LHCN-M2 (cell line): ENCODE results near the gene NOTO. TPM values are rescaled to one million over a fixed set of nuclear protein-coding genes. Genes with fewer than 3 reads are reported as not detected.

ENCODE experiments used
- DNase-seq: peaks from one replicate; pipeline ENCODE4 v3.0.0-alpha.2; 2012; ENCODE audit warnings: low read depth
- total RNA-seq: library from RNA; depleted of rRNA; stranded (reverse); fragments of >200 nt; gene quantifications from 2 replicates; pipeline ENCODE4 v1.2.3, GENCODE V29; 2014

Gene NOTO
- total RNA-seq, 1 experiment from 2014 or later: not detected

- peak; percentile 92 for DNase-seq
Measured at GRCh38 chr2:73233932-73234832, 31.8 kb downstream of the NOTO start, which contains the start of gene CCT7. Gene CCT7 (plus strand): TSS chr2:73234308. CDS start chr2:73234379, 71 bp downstream.

- no peak for DNase-seq
Measured at GRCh38 chr2:73235315-73236028, 33.1 kb downstream of the NOTO start.

- DNase-seq: no peak
Measured at GRCh38 chr2:73237168-73237567, 34.8 kb downstream of the NOTO start.

GRCh38 chr2:73238149-73238548, 35.8 kb downstream of the NOTO start:
- DNase-seq: no peak

DNA sequence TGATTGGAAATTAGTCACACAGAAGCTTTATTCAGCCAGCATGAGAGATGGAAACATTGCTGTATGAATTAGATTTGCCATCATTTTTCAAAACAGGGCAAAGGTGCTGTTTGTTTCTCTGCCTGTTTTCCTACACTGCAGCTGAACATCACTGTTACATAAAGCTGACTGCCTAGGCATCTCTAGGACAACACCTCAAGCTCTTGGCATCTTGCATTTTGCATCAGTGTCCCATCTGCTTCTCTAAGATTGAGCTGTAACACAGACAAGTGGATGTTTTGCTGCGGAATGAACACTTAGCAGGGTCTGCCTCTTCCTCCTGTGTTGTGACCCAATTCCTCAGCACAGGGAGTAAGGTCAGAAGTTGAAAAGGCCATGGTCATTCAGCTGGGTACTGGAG, 36.6 kb downstream of the NOTO start:
- no peak for DNase-seq

GRCh38 chr2:73239776-73240175, 37.4 kb downstream of the NOTO start:
- peak; percentile 18 for DNase-seq

DNA sequence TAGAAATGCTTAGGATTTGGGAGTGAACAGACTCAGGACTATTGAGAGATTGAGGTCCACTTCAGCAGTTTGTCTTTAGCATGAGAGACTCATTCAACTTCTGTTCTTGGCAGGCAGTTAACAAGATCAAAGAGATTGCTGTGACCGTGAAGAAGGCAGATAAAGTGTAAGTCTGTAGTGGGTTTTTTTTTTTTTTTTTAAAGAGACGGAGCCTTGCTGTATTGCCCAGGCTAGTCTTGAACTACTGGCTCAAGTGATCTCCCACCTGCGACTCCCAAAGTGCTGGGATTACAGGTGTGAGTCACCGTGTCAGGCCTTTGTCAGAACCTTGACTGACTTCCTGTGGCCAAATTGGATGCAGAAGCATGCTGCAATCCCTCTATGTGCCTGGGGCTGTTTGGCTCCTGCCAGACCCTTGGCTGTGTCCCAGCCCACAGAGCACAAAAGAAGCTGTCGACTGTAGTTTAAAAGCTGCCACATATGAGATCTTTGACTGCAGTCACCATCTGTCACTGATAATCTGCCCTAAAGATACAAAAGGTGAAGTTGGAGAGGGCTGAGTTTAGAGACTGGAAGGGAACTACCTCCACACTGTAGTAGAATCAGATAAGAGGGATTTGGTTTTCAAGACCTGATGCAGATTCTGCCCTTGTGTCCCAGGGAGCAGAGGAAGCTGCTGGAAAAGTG, 41.7 kb downstream of the NOTO start:
- no peak for DNase-seq

DNA sequence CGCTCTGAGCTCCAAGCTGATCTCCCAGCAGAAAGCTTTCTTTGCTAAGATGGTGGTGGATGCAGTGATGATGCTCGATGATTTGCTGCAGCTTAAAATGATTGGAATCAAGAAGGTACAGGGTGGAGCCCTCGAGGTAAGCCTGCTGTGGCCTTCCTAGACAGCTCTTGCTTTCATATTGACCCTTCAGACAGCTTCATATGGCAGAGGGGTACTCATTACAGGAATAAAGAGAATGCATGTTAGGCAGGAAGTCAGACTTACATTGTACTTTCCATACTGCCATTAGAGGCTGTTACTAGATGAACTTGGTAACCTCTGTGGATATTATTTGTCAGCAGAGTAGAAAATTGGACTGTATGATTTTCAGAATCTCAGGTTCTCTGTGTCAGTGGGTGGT, 42.2 kb downstream of the NOTO start:
- DNase-seq: no peak

DNA sequence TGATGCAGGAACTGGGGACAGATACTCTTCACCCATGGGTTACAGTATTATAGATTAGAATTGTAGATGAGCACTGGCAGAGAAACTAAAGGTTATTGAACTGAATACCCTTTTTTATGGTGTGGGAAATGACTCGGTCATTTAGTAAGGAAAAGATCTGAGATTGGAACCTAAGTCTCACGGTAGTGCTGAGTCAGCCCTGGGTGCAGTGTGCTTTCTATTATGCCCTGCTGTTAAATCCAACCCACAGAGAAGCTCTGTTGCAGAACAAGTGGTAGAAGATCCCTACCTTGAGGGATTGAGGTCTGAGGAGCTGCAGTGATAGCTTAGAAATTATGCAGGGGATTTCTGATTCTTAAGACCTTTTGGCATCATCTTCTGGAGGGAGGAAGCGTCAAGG, 44.5 kb downstream of the NOTO start:
- no peak for DNase-seq

DNA sequence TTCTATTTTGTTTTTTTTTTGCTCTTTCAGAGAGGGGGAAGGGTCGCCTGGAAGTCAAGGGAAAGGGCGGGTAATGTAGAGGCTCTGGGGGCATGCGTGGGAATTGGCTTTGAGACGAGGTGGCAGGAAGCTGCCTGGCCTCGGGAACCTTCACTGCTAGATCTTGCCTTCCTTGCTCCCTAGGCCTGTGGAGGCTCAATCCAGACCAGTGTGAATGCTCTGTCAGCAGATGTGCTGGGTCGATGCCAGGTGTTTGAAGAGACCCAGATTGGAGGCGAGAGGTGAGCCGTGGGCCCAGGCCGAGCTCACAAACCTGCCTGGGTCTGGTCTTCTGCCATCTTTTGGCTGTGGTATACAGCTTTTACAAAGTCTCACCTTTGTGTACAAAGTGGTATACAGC, 47.3 kb downstream of the NOTO start:
- no peak for DNase-seq

- peak; percentile 24 for DNase-seq
Measured at GRCh38 chr2:73250872-73251846, 48.8 kb downstream of the NOTO start.

- no peak for DNase-seq
Measured at GRCh38 chr2:73252238-73253027, 50.1 kb downstream of the NOTO start.

GRCh38 chr2:73253400-73253799, 51.0 kb downstream of the NOTO start:
- DNase-seq: no peak

DNA sequence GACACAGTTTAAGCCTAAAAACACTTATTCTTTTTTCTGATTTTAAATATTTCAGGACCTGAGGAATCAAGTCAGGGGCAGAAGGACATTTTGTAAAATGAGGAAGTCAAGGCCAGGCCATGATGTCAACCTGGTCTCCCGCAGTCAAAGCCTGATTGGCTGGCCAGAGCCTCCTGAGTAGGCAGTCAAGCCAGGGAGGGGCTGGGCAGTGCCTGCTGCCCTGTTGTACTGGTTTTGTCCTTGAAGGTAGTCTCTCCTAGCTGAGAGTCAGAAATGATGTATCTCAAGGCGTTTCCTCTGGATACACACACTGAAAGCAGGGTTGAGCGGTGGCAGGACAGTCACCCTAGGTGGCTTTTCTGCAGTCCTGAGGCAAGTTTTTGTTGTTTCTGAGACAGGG, 51.5 kb downstream of the NOTO start:
- DNase-seq: no peak

GRCh38 chr2:73254343-73255006, 52.1 kb downstream of the NOTO start:
- no peak for DNase-seq

DNA sequence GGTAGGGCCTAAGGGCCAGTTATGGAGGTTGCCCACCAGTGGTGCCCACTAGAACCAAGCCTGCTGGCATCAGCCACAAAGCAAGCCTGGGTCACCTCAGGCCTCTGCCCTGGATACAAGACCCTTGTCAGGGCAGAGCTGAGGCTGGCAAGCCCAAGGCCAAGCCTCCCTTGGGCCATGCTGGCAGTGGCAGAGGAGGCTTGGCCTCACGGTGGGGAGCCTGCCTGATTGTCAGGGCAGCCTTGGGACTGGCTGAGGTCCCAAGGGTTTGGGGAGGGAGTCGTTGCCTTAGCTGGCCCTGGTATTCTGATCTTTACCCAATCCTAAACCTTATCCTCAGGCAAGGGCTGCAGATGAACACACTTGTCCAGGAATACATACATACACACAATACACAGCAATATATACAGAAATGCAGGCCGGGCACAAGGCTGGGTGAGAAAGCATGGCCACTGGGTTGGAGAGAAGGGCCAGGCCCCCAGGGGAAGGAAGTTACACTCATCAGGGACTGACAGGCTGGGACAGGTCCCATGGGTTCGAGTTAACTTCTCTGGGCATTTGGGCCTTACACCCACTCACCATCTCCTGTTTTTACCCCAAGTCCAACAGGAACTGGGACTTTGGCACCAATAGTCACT, 52.8 kb downstream of the NOTO start:
- no peak for DNase-seq

DNA sequence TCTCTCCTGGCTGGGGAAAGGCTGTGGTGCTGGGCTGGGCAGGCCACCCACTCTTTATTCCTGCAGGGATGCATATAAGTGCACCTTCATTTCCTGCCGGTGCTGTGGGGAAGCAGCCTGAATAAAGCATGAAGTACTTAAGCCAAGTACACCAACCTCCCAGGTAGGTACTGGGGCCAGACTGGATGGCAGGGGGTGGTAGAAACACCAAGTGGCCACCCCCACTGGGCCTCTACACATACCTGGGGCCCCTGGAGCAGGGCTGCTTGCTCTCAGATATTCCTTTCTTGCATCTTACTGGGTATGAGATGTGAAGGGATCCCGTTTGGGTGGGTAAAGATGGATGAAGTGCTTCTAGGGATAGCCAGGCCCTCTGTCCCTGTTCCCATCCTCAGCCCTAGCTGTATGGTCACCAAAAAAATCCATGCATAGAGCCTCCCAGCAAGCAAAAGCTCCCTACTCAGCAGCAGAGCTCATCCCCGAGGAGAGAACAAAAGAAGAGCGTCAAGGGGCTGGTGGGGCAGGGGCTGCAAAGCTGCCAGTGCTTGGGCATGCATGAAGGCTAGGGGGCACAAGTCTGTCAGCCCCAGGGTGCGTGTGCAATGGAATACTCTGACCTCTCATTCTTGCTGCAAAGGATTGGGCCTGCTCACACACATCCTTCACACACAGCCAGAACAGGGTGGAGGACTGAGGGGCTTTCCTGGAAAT, 53.7 kb downstream of the NOTO start:
- DNase-seq: no peak

DNA sequence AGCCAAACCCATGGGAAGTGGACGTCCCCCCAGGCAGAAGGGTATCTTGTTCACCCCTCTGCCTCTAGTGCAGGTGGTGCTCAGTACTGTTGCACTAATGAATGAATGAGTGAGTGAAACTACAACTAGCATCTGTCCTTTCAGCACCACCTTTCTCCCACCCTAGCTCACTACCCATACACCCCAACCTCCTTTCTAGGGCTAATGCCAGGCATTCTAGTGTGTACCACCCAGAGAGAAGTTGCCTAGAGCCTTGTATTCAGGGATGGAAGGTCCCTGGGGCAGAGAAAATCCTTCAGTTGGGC, 54.2 kb downstream of the NOTO start:
- no peak for DNase-seq

DNA sequence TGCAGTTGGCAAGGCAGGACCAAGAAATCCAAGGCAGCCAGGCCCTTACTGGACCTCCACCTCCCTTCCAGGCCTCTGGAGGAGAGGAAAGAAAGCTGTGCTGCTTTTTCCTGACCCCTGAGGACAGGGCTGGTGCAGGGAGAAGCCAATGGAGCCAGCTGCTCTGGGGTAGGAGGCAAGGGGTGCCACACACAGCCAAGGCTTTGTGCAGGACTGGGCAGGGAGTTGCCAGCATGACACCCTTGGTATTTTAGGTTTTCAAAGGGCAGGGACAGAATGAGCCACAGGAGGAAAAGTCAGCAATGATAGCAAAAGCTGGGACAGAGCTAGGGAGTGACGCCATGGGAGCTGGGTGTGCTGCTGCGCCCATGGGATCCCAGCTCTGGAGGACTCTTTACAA, 54.6 kb downstream of the NOTO start:
- no peak for DNase-seq
